Keratinocyte (primary cell): ENCODE results near the gene FN3KRP. TPM values are rescaled to one million over a fixed set of nuclear protein-coding genes. Genes with fewer than 3 reads are reported as not detected.

Experiments
- DNase-seq: peaks from one replicate; pipeline ENCODE4 v3.0.0-alpha.2; 2011; ENCODE audit warnings: low read depth, missing footprints, low spot score
- FAIRE-seq: peaks from 2 replicates; lab custom pipeline; 2011; peaks lifted over from hg19 to GRCh38; lab: Jason Lieb, UNC
- H2AFZ ChIP-seq: 2 replicates; pipeline ENCODE4 v1.6.0; 2012; ENCODE audit warnings: low read length, control low read depth, inconsistent platforms; ENCODE audit not compliant: control insufficient read depth
- H3K27ac ChIP-seq: 2 replicates; pipeline ENCODE4 v1.5.1; 2011; ENCODE audit warnings: low read length; ENCODE audit not compliant: control insufficient read depth, insufficient read depth
- H3K27me3 ChIP-seq: 3 replicates; pipeline ENCODE4 v1.6.0; 2011; ENCODE audit warnings: low read length; ENCODE audit not compliant: control insufficient read depth, insufficient read depth; ENCODE audit errors: extremely low read depth
- H3K36me3 ChIP-seq, 2 experiments: 2 replicates in 1 of 2; 3 replicates in 1 of 2; pipeline ENCODE4 v1.5.1; 2011; ENCODE audit warnings: low read length in 2 of 2, mild to moderate bottlenecking in 1 of 2; ENCODE audit not compliant: control insufficient read depth in 2 of 2, insufficient read depth in 2 of 2; ENCODE audit errors: extremely low read depth in 1 of 2
- H3K4me1 ChIP-seq: 3 replicates; pipeline ENCODE4 v1.5.1; 2011; ENCODE audit warnings: low read length; ENCODE audit not compliant: control insufficient read depth, insufficient read depth; ENCODE audit errors: extremely low read depth
- H3K4me2 ChIP-seq: 3 replicates; pipeline ENCODE4 v1.6.0; 2011; ENCODE audit warnings: low read depth, low read length; ENCODE audit not compliant: control insufficient read depth, insufficient read depth; ENCODE audit errors: extremely low read depth
- H3K4me3 ChIP-seq, 3 experiments: fragments of 200-600 bp in 1 of 3; sonication (generic) in 1 of 3; 2 replicates in 2 of 3; 3 replicates in 1 of 3; pipeline ENCODE4 v1.5.1; 2011 to 2016; ENCODE audit warnings: low read length in 3 of 3, mild to moderate bottlenecking in 3 of 3, control low read depth in 2 of 3, inconsistent platforms in 1 of 3, low read depth in 1 of 3, mixed read lengths in 1 of 3, mixed run types in 1 of 3, moderate library complexity in 1 of 3; ENCODE audit not compliant: control insufficient read depth in 2 of 3, insufficient read depth in 2 of 3; ENCODE audit errors: extremely low read depth in 1 of 3
- H3K79me2 ChIP-seq: 2 replicates; pipeline ENCODE4 v1.6.0; 2012; ENCODE audit warnings: low read length; ENCODE audit not compliant: control insufficient read depth, insufficient read depth
- H3K9ac ChIP-seq: 3 replicates; pipeline ENCODE4 v1.6.0; 2011; ENCODE audit warnings: low read length; ENCODE audit not compliant: control insufficient read depth, insufficient read depth; ENCODE audit errors: extremely low read depth
- H3K9me1 ChIP-seq: 3 replicates; pipeline ENCODE4 v1.6.0; 2011; ENCODE audit warnings: low read length; ENCODE audit not compliant: control insufficient read depth, insufficient read depth; ENCODE audit errors: extremely low read depth
- H3K9me3 ChIP-seq: 2 replicates; pipeline ENCODE4 v1.5.1; 2012; ENCODE audit warnings: low read depth, low read length; ENCODE audit not compliant: control insufficient read depth
- H4K20me1 ChIP-seq: 3 replicates; pipeline ENCODE4 v1.6.0; 2011; ENCODE audit warnings: low read length; ENCODE audit not compliant: control insufficient read depth, insufficient read depth; ENCODE audit errors: extremely low read depth
- CTCF ChIP-seq, 3 experiments: IDR thresholded peaks in 1 of 3; conservative IDR thresholded peaks in 1 of 3; optimal IDR thresholded peaks in 1 of 3; 2 replicates in 2 of 3; 3 replicates in 1 of 3; pipeline versions ENCODE3 to v1.5.1; 2011; ENCODE audit warnings: low read length in 3 of 3, mild to moderate bottlenecking in 3 of 3, moderate library complexity in 2 of 3, control low read depth in 1 of 3, inconsistent platforms in 1 of 3; ENCODE audit not compliant: insufficient read depth in 2 of 3; ENCODE audit errors: extremely low read depth in 1 of 3
- EZH2 ChIP-seq: IDR thresholded peaks from one replicate; pipeline ENCODE4 v1.6.1; 2012; ENCODE audit warnings: inconsistent platforms, mild to moderate bottlenecking, low read length, moderate library complexity
- dilution Hi-C: fragments of 300-500 bp; cut with MboI; formaldehyde crosslinking; loops from one replicate; pipeline ENCODE4 v1.7.0; 2020; ENCODE audit warnings: low sequenced_read_pairs; ENCODE audit not compliant: extremely low pct_ligation_motif_present
- polyA plus RNA-seq, 5 experiments: library from polyadenylated mRNA; depleted of rRNA in 3 of 5; stranded (reverse) in 3 of 5; stranded (forward) in 1 of 5; unstranded in 1 of 5; fragments of >200 nt; gene quantifications; 1 replicate in 1 of 5; 2 replicates in 3 of 5; 3 replicates in 1 of 5; pipeline versions ENCODE4 v1.2.1 to v1.2.3, GENCODE V29; 2011 to 2012; ENCODE audit warnings: missing spikeins in 2 of 5, low read depth in 1 of 5, low replicate concordance in 1 of 5

The FN3KRP gene
- polyA plus RNA-seq, 1 donor (not counting 4 experiments of a cell fraction or from before 2014, with no cell fraction given), result 25.7 TPM

- H3K4me2 ChIP-seq, result peak overlapping the region; percentile 55
- TF ChIP-seq CTCF (optimal IDR thresholded peaks at IDR 0.05 in 1 of 3, IDR thresholded peaks at IDR 0.05 in 1 of 3, conservative IDR thresholded peaks at IDR 0.05 in 1 of 3; ENCODE audit: extremely low read depth in 1 of 3, insufficient read depth in 2 of 3, low read length in 3 of 3), result no peak
- TF ChIP-seq EZH2, result no peak
- DNase-seq (no peak), FAIRE-seq (peak; percentile 41)
- peaks cover 2% of the 10 kb centered on the region for H3K79me2 ChIP-seq
- H3K4me3 ChIP-seq, result no peak overlapping the region
- H3K9me3 ChIP-seq, result no peaks in the 10 kb centered on the region
- H3K27me3 ChIP-seq, result no peaks in the 10 kb centered on the region
- H3K9ac ChIP-seq, result peak overlapping the region; percentile 9
- H3K36me3 ChIP-seq, result peaks cover 0 to 5% of the 10 kb centered on the region in 2 experiments
- dilution Hi-C loops, result no loop called here
- H3K9me1 ChIP-seq, result no peaks in the 10 kb centered on the region
- peak overlapping the region; percentile 26 for H3K27ac ChIP-seq
- H2AFZ ChIP-seq, result no peak overlapping the region
- H3K4me1 ChIP-seq, result peaks cover 11% of the 10 kb centered on the region
- H4K20me1 ChIP-seq, result no peaks in the 10 kb centered on the region
These were observed 28.6 kb upstream of the FN3KRP start for GRCh38 chr17:82687871-82688270.

GRCh38 chr17:82689077-82689476 lies 27.4 kb upstream of the FN3KRP start:
- no peak overlapping the region for H3K4me2 ChIP-seq
- FAIRE-seq, result no peak
- peaks cover 2% of the 10 kb centered on the region for H3K79me2 ChIP-seq
- H3K9me1 ChIP-seq, result no peaks in the 10 kb centered on the region
- no peak overlapping the region for H3K27ac ChIP-seq
- peaks cover 0 to 5% of the 10 kb centered on the region in 2 experiments for H3K36me3 ChIP-seq
- dilution Hi-C loops, result no loop called here
- H2AFZ ChIP-seq, result no peak overlapping the region
- TF ChIP-seq EZH2 (no peak), CTCF (optimal IDR thresholded peaks at IDR 0.05 in 1 of 3, IDR thresholded peaks at IDR 0.05 in 1 of 3, conservative IDR thresholded peaks at IDR 0.05 in 1 of 3; ENCODE audit: extremely low read depth in 1 of 3, insufficient read depth in 2 of 3, low read length in 3 of 3) (no peak)
- H3K9ac ChIP-seq, result no peak overlapping the region
- H4K20me1 ChIP-seq, result no peaks in the 10 kb centered on the region
- H3K27me3 ChIP-seq, result no peaks in the 10 kb centered on the region
- DNase-seq, result no peak
- no peaks in the 10 kb centered on the region for H3K9me3 ChIP-seq
- H3K4me1 ChIP-seq, result peaks cover 11% of the 10 kb centered on the region
- H3K4me3 ChIP-seq, result no peak overlapping the region
